Brain microvascular endothelial cell (primary cell): ENCODE measurements around the gene USP6NL.

Source experiments
- DNase-seq: peaks from one replicate; pipeline ENCODE4 v3.0.0-alpha.2; 2020
- H3K27ac ChIP-seq: fragments of 250-450 bp; sonication (Bioruptor Pico); 2 replicates; pipeline ENCODE4 v1.5.1; 2020; ENCODE audit warnings: mild to moderate bottlenecking, moderate library complexity
- H3K27me3 ChIP-seq: fragments of 250-450 bp; sonication (Bioruptor Pico); replicated peaks from 2 replicates; pipeline ENCODE4 v1.5.1; 2020; ENCODE audit warnings: mild to moderate bottlenecking
- H3K36me3 ChIP-seq: fragments of 250-450 bp; sonication (Bioruptor Pico); replicated peaks from 2 replicates; pipeline ENCODE4 v1.5.1; 2020; ENCODE audit warnings: mild to moderate bottlenecking
- H3K4me3 ChIP-seq: 2 replicates; pipeline ENCODE4 v1.5.1; 2011; ENCODE audit warnings: low read depth, mild to moderate bottlenecking, control low read depth, low read length, moderate library complexity
- in situ Hi-C: cut with HindIII; loops from 2 replicates; pipeline ENCODE4 v1.10.0; 2017; ENCODE audit warnings: low sequenced_read_pairs, low pct_ligation_motif_present
- TF ChIP-seq, protein P1 (sequence below): IDR thresholded peaks from 2 replicates; pipeline ENCODE4 v1.5.1; 2011; ENCODE audit warnings: low read depth, mild to moderate bottlenecking, moderate library complexity, low read length, control low read depth, inconsistent platforms; ENCODE audit errors: missing control alignments

USP6NL gene

DNA sequence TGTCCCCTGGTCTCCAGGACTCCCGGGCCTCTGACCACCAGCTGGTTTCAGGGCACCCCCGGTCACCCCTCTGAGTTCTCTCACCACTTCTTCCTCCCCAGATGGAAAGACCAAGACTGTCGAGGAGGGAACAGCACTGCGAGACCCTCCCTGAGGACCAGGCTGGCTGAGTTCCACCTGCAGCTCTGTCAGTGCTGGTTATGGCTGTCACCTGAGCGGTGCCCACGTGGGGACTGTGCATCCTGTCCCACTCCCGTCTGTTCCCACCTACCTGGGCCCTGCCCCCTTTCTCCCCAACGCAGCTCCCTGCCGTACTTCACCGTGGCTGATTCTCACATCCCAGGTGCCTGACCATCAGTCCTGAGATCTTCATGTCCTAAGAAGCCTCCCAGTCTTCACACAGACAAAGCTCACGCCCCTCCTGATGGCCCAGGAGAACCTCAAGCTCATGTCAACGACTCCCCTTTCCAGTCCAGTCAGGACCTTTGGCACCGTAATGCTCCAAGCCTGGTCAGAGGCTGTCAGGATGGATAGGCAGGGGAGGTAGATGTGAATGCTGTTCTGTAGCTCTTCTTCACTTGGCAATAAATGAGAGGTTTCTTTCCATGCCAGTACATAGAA, 159.7 kb downstream of the USP6NL start:
- no peak overlapping the region for H3K4me3 ChIP-seq
- H3K27me3 ChIP-seq: no peaks in the 10 kb centered on the region
- in situ Hi-C loops: no loop called here
- DNase-seq: no peak
- no peaks in the 10 kb centered on the region for H3K36me3 ChIP-seq
- TF ChIP-seq, protein P1, sequence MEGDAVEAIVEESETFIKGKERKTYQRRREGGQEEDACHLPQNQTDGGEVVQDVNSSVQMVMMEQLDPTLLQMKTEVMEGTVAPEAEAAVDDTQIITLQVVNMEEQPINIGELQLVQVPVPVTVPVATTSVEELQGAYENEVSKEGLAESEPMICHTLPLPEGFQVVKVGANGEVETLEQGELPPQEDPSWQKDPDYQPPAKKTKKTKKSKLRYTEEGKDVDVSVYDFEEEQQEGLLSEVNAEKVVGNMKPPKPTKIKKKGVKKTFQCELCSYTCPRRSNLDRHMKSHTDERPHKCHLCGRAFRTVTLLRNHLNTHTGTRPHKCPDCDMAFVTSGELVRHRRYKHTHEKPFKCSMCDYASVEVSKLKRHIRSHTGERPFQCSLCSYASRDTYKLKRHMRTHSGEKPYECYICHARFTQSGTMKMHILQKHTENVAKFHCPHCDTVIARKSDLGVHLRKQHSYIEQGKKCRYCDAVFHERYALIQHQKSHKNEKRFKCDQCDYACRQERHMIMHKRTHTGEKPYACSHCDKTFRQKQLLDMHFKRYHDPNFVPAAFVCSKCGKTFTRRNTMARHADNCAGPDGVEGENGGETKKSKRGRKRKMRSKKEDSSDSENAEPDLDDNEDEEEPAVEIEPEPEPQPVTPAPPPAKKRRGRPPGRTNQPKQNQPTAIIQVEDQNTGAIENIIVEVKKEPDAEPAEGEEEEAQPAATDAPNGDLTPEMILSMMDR: no peak
- H3K27ac ChIP-seq: no peak overlapping the region

DNA sequence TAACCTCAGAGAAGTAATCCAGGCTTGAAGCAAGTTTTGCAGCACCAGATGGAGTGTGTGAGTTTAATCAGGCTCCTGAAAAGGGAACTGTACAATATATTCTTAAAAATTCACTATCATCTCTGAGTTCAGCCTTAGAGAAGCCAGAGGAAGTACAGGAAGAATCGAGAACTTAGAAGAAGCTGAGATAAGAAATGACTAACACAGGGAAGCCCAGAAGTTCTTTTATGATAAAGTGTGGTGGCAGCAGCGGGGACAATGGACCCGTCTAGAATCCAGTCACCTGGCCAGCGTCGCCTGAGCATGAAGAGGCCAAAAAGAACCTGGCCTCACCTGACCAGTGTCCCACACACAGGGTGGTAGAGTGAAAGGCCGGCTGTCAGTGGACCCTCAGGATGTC, 161.0 kb downstream of the USP6NL start:
- Histone ChIP-seq H3K27ac (no peak overlapping the region), H3K27me3 (no peaks in the 10 kb centered on the region), H3K36me3 (no peaks in the 10 kb centered on the region), H3K4me3 (no peak overlapping the region)
- TF ChIP-seq, protein P1: no peak
- in situ Hi-C loops: no loop called here
- no peak for DNase-seq

DNA sequence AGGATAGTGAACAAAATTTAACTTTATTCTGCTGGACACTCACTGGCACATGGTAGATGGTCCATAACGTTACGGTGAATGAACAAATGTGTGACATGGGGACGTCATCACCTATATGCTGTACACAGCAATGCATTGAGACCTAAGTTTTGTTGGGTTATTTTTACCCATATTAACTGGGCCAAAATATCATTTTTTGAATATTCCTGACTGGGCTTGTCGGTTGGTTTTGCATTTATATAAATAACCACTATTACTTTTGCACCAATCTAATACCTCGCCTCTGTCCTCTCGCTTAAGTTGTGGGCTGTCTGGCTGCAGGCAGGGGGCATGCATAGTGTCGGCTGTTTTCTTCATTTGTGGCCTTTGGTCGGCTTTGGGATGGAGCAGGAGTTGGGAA, 161.7 kb downstream of the USP6NL start:
- no peak for DNase-seq
- H3K27me3 ChIP-seq: no peaks in the 10 kb centered on the region

DNA sequence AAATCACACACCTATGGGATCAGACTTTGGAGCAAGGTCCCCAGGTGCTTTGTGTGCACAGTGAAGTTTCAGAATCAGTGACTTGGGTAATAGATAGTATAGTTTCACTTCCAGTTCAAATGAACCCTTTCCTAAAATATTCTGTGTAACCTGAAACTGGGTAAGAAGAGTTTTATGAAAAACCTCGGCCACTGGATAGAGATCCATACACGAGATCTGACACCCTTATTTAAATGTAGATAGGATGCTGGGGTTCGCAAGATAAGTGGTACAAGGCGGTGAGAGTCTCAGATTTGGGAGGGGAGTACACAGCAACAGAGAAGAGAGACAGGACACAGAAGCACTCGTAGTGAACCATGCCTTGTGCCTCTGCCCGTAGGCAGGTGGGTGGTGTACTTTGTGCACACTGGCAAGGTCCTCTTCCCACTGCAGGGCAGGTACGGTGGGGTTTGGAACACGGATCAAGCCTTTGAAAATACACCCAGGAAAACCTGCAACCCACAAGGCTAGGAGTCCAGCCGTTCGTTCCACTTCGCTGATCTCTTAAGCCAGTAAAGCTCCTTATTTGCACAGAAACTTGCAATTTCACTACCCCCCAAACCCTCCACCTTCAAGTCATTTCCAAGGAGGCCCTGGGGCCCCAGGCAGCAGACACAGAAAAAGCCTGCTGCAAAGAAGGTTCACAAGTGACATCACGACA, 162.8 kb downstream of the USP6NL start:
- DNase-seq: no peak

More for the DNA sequence above, 161.7 kb downstream of the USP6NL start:
- Histone ChIP-seq H3K4me3 (no peak overlapping the region), H3K36me3 (no peaks in the 10 kb centered on the region), H3K27ac (no peak overlapping the region)
- in situ Hi-C loops: no loop called here
- TF ChIP-seq, protein P1: no peak

DNA sequence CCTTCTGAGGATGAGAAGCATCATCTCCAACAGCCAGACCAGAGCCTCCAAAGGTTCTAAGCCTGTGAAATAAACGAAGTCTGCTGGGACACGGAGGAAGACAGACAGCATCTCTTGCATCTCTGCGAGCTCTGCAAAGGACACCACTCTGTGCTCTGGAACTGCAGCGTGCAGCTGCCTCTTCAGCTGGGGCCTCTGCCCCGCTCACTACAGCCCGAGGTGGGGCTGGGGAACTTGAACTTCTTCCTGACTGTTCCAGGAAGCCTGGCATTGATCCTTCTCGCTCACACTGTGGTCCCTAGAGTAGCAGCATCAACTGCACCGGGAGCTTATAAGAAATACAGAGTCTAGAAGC, 163.3 kb downstream of the USP6NL start:
- no peak for DNase-seq
- Histone ChIP-seq H3K27me3 (no peaks in the 10 kb centered on the region), H3K4me3 (no peak overlapping the region), H3K27ac (no peak overlapping the region), H3K36me3 (no peaks in the 10 kb centered on the region)
- in situ Hi-C loops: no loop called here
- TF ChIP-seq, protein P1: no peak

More for the DNA sequence above, 162.8 kb downstream of the USP6NL start:
- Histone ChIP-seq H3K27ac (no peak overlapping the region), H3K4me3 (no peak overlapping the region), H3K27me3 (no peaks in the 10 kb centered on the region), H3K36me3 (no peaks in the 10 kb centered on the region)
- TF ChIP-seq, protein P1: no peak
- in situ Hi-C loops: no loop called here
